DND-41 (cell line): ENCODE results near the gene ALG1.
"Not testable (repeated sequence)": the region's sequence is repeated elsewhere in the genome, so short reads cannot be mapped to it uniquely, and the experiment has no call there.

Source experiments
- ATAC-seq: fragments of 200-7000 bp; cut with Tn5 transposase; 3 replicates; pipeline ENCODE4 v1.9.1; 2021; ENCODE audit warnings: low read depth; ENCODE audit not compliant: insufficient read depth
- DNase-seq: peaks from one replicate; pipeline ENCODE4 v3.0.0-alpha.2; 2020
- H2AFZ ChIP-seq: 2 replicates; pipeline ENCODE4 v1.6.0; 2012; ENCODE audit warnings: low read depth, low read length
- H3K27ac ChIP-seq: 2 replicates; pipeline ENCODE4 v1.5.1; 2012; ENCODE audit warnings: low read length, inconsistent platforms
- H3K27me3 ChIP-seq: fragments of 200-600 bp; sonication (generic); 2 replicates; pipeline ENCODE4 v1.6.0; 2012; ENCODE audit warnings: low read length, mild to moderate bottlenecking, inconsistent platforms; ENCODE audit not compliant: insufficient read depth, poor library complexity
- H3K36me3 ChIP-seq: 2 replicates; pipeline ENCODE4 v1.5.1; 2012; ENCODE audit warnings: low read length, inconsistent platforms; ENCODE audit not compliant: insufficient read depth
- H3K4me1 ChIP-seq: 2 replicates; pipeline ENCODE4 v1.5.1; 2012; ENCODE audit warnings: mild to moderate bottlenecking, low read length; ENCODE audit not compliant: insufficient read depth
- H3K4me2 ChIP-seq: 2 replicates; pipeline ENCODE4 v1.6.0; 2012; ENCODE audit warnings: mild to moderate bottlenecking, moderate library complexity, low read length, inconsistent platforms; ENCODE audit not compliant: insufficient read depth
- H3K4me3 ChIP-seq, 2 experiments: fragments of 200-600 bp in 1 of 2; shearing (Covaris generic) in 1 of 2; 2 replicates each; pipeline ENCODE4 v1.5.1; 2012 to 2016; ENCODE audit warnings: inconsistent platforms in 2 of 2, low read length in 2 of 2, mild to moderate bottlenecking in 2 of 2, low read depth in 1 of 2, moderate library complexity in 1 of 2
- H3K79me2 ChIP-seq: 2 replicates; pipeline ENCODE4 v1.6.0; 2012; ENCODE audit warnings: low read length, inconsistent platforms; ENCODE audit not compliant: insufficient read depth
- H3K9ac ChIP-seq: 2 replicates; pipeline ENCODE4 v1.6.0; 2012; ENCODE audit warnings: low read depth, mild to moderate bottlenecking, inconsistent platforms, low read length, moderate library complexity
- H3K9me3 ChIP-seq: 2 replicates; pipeline ENCODE4 v1.5.1; 2012; ENCODE audit warnings: low read length, moderate library complexity, mild to moderate bottlenecking, inconsistent platforms; ENCODE audit not compliant: insufficient read depth, severe bottlenecking
- H4K20me1 ChIP-seq: 2 replicates; pipeline ENCODE4 v1.6.0; 2012; ENCODE audit warnings: low read length; ENCODE audit not compliant: insufficient read depth
- EZH2 ChIP-seq: IDR thresholded peaks from 3 replicates; pipeline ENCODE4 v1.6.1; 2012; ENCODE audit warnings: borderline replicate concordance, low read depth, mild to moderate bottlenecking, moderate library complexity, low read length, inconsistent platforms; ENCODE audit not compliant: severe bottlenecking
- TF ChIP-seq, protein P1 (sequence below): IDR thresholded peaks from 2 replicates; pipeline ENCODE4 v1.5.1; 2012; ENCODE audit warnings: borderline replicate concordance, low read length, moderate library complexity, mild to moderate bottlenecking; ENCODE audit not compliant: poor library complexity, severe bottlenecking; ENCODE audit errors: extremely low read depth

The ALG1 gene

GRCh38 chr16:5072334-5073278 is 963 bp downstream of the ALG1 start:
- Histone ChIP-seq H3K9ac (peak overlapping the region; percentile 64), H3K27ac (peak overlapping the region; percentile 72), H3K4me1 (peaks cover 29% of the 10 kb centered on the region), H4K20me1 (no peaks in the 10 kb centered on the region), H3K27me3 (no peaks in the 10 kb centered on the region), H2AFZ (peak overlapping the region; percentile 89), H3K4me2 (peak overlapping the region; percentile 80), H3K4me3 (peak overlapping the region; percentile 38 to 83; a peak in 3 of 4 replicates), H3K9me3 (no peaks in the 10 kb centered on the region), H3K36me3 (peaks cover 35% of the 10 kb centered on the region), H3K79me2 (peaks cover 20% of the 10 kb centered on the region)
- TF ChIP-seq EZH2, result no peak
- TF ChIP-seq, protein P1, sequence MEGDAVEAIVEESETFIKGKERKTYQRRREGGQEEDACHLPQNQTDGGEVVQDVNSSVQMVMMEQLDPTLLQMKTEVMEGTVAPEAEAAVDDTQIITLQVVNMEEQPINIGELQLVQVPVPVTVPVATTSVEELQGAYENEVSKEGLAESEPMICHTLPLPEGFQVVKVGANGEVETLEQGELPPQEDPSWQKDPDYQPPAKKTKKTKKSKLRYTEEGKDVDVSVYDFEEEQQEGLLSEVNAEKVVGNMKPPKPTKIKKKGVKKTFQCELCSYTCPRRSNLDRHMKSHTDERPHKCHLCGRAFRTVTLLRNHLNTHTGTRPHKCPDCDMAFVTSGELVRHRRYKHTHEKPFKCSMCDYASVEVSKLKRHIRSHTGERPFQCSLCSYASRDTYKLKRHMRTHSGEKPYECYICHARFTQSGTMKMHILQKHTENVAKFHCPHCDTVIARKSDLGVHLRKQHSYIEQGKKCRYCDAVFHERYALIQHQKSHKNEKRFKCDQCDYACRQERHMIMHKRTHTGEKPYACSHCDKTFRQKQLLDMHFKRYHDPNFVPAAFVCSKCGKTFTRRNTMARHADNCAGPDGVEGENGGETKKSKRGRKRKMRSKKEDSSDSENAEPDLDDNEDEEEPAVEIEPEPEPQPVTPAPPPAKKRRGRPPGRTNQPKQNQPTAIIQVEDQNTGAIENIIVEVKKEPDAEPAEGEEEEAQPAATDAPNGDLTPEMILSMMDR, result no peak
- no peak for ATAC-seq
- no peak for DNase-seq

- Histone ChIP-seq H3K27ac (no peak overlapping the region), H3K36me3 (peaks cover 35% of the 10 kb centered on the region), H3K27me3 (no peaks in the 10 kb centered on the region), H3K4me3 (peak overlapping the region in 1 of 2 experiments; percentile 83; a peak in 1 of 4 replicates), H3K4me1 (peaks cover 29% of the 10 kb centered on the region), H4K20me1 (no peaks in the 10 kb centered on the region), H3K9ac (no peak overlapping the region), H2AFZ (no peak overlapping the region), H3K9me3 (no peaks in the 10 kb centered on the region), H3K4me2 (peak overlapping the region; percentile 80; the same call in 1 of the 2 replicates), H3K79me2 (peaks cover 20% of the 10 kb centered on the region)
- TF ChIP-seq, protein P1, result no peak
- TF ChIP-seq EZH2, result no peak
- DNase-seq, result no peak
- ATAC-seq, result no peak
Observed at GRCh38 chr16:5073279-5073629, 1.6 kb downstream of the ALG1 start.

GRCh38 chr16:5073771-5074170 is 2.1 kb downstream of the ALG1 start:
- not testable (repeated sequence) for H3K9me3 ChIP-seq, H3K4me2 ChIP-seq, H2AFZ ChIP-seq, DNase-seq, H3K27ac ChIP-seq, H4K20me1 ChIP-seq, H3K9ac ChIP-seq, H3K4me3 ChIP-seq, H3K27me3 ChIP-seq, ATAC-seq
- Histone ChIP-seq H3K79me2 (peaks cover 20% of the 10 kb centered on the region), H3K36me3 (peaks cover 37% of the 10 kb centered on the region), H3K4me1 (peaks cover 29% of the 10 kb centered on the region)

DNA sequence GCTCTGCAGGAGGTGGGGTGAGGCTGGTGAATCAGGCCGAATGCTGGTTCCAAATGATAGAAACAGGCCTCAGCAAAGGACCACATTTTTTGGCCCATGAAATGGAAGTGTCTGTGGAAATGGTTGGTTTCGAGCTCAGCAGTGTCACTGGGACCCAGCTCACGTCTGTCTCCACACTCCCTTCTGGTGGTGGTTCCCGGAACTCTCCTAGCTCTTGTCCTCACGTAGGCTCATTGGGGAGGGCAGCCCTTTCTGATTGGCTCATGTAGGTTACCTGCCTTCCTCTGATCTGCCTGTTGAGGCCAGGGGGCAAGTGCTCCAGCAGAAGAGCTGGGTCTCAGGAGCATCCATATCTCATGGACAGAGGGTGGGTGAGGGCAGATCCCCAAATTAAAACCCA is 4.0 kb downstream of the ALG1 start:
- H3K4me3 ChIP-seq, result no peak overlapping the region
- H4K20me1 ChIP-seq, result no peaks in the 10 kb centered on the region
- H3K9me3 ChIP-seq, result no peaks in the 10 kb centered on the region
- no peak for TF ChIP-seq EZH2
- TF ChIP-seq, protein P1, result no peak
- no peak overlapping the region for H3K9ac ChIP-seq
- no peak overlapping the region for H3K27ac ChIP-seq
- peaks cover 20% of the 10 kb centered on the region for H3K79me2 ChIP-seq
- no peak overlapping the region for H2AFZ ChIP-seq
- H3K36me3 ChIP-seq, result peaks cover 41% of the 10 kb centered on the region
- peaks cover 25% of the 10 kb centered on the region for H3K4me1 ChIP-seq
- DNase-seq, result no peak
- H3K4me2 ChIP-seq, result no peak overlapping the region
- ATAC-seq, result no peak
- no peaks in the 10 kb centered on the region for H3K27me3 ChIP-seq
